HPDE6-E6E7 (cell line): Measurements from ENCODE around the gene IDH3A.

Source experiments
- DNase-seq: peaks from one replicate; pipeline ENCODE4 v3.0.0; 2011; ENCODE audit warnings: missing footprints; ENCODE audit errors: extremely low spot score

Gene IDH3A

DNA sequence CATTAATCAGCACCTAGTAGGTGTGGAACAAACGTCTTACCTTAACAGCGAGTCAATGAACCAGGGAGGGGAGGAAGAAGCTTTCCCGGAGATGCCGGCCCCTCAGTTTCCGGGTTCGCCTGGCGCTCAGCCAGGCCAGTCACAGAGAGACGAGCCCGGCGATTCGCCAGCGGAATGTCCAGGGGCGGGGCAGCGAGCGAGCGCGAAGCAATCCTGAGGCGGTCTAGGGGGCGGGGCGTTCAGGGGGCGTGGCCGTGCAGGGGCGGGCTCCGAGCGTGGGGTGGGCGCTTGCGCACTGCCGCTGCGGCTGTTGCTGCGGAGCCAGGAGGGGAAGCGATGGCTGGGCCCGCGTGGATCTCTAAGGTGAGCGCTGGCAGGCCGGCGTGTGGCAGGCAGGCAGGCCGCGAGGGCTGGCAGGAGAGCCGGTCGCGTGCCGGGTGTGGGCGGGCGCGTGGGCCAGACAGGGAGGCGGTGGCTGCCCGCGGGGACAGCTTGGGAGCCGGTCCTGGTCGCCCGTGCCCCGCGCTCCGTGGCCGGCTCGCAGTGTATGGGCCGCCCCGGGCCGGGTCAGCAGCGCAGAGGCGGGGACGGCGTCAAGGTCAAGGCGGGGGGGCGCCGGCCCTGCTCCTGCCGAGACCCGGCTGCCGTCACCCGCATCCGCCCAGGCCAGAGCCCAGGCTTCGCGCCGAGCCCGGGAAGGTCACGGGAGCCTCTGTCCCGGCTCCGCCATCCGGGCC, at the start of gene IDH3A:
Gene IDH3A, plus strand, starts transcription at position 295 of the 737 bp plus-strand sequence. Its CDS starts 42 bp downstream, at position 337.
- peak; percentile 86 for DNase-seq

DNA sequence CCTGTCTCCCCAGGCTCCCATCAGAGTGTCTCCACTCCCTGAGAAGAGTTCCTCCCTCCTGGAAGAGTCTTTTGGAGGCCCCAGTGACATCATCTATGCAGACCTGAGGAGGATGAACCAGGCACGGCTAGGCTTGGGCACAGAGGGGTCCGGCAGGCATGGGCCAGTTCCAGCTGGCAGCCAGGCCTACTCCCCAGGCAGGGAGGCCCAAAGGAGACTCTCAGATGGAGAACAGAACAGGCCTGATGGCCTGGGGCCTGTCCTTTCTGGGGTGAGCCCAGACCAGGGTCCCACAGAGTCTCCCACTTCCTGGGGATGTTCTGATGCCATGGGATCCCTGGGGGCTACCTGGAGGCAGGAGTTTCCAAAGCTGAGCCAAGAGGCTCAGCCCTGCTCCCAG, 48.3 kb upstream of the IDH3A start:
- DNase-seq = no peak

DNA sequence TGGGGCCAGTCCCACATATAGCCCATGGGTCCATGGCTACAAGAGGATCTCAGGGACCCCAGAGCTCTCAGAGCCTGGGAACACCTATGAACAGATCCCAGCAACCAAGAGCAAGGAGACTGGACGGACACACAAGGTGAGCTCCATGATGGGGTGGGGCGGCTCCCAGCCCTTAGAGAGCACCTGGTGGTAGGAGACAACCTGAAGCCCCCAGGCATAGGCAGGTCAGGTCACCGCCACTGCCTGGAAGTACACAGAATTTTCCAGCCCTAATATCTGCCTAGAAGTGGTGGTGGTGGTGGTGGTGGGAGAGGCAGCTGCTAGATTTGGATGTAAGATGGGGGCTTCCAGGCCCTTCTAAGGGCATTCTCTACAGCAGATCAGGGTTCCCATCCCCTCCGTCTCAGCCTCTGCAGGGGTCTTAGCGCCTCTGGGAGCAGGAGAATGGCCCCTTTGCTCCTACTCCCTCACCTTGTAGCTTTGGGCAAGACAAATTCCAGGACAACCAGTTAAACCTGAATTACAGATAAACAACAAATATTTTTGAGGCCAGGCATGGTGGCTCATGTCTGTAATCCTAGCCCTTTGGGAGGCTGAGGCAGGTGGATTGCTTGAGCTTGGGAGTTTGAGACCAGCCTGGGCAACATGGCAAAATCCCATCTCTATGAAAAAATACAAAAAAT, 47.6 kb upstream of the IDH3A start:
- DNase-seq = no peak

DNA sequence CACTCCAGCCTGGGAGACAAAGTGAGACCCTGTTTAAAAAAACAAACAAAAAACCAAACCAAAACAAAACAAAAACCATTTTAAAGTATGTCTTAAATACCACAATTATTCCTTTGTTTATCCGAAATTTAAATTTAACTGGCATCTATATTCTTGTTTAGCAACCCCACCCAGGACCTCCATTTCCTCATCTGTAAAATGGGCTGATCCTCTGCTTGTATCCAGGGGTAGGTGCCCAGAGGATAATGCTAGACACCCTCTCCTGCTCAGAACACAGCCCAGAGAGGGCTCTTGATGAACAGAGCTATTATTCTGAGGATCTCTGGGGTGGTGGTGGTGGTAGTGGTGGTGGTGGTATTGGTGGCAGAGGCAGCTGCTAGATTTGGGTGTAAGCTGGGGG, 47.0 kb upstream of the IDH3A start:
- no peak for DNase-seq

DNA sequence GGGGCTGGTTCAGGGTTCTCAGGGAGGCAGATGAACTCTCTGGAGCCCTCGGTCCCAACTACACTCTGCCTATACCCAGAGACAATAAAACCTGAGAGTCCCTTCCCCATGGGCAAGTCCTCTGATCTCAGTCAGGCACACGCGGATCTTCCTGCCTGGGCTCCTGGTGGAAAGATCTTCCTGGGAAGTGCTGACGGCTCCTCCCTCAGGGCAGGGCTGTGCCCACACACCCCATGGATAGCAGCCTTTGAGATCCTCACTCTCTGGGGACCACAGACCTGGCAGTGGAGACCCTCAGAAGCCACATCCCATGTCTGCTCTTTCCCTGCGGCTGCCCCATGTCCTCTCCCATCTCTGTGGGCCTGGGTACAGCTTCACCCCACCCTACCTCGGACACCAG, 46.4 kb upstream of the IDH3A start:
- no peak for DNase-seq

DNA sequence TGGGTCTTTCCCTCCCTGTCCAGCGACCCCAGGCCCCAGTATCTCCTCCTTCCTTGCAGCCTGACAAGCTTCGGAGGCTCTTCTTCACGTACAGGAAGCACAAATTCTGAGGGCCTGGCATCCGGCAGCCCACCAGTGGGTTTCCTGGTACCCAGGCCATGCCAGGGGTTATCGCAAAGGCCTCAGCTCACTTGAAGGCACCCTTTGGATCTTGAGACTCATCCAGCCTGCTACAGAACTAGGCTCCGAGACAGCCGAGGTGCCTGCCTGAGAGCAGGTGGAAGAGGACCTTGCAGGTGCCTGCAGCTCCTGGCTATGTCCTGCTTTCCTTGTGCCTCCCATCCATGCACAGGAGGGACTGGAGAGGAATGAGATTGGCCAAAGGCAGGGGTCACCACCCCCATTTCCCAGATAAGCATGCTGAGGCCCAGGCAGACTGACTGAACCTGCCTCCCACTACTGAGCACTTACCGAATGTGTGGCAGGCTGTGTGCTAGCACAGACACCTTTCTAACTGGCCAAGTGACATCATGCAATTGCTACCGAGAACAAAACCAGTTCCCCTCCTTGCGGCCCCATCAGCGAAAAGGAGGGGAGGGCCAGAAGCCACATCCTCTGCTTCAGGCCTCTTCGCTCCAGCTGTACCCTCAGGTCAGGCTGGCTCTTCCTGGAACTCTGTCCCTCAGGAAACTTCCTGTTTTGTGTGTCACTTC, 45.6 kb upstream of the IDH3A start:
- DNase-seq = no peak

DNA sequence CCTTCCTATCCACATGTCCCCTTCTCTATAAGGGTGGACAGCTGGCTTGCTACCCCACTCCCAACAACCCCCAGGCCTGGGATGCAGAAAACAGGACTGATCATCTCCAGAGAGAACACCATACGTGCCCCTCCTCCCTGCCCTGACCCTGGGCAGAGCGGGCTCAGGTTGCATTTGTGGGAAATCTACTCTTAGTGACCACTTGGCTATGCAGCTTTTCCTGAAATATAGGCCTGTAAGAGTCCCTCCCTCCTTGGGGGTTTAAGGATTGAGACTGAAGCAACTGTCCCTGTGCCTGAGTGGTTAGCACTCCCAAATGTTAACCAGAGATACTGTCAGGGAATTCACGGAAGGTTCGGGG, 45.1 kb upstream of the IDH3A start:
- no peak for DNase-seq

DNA sequence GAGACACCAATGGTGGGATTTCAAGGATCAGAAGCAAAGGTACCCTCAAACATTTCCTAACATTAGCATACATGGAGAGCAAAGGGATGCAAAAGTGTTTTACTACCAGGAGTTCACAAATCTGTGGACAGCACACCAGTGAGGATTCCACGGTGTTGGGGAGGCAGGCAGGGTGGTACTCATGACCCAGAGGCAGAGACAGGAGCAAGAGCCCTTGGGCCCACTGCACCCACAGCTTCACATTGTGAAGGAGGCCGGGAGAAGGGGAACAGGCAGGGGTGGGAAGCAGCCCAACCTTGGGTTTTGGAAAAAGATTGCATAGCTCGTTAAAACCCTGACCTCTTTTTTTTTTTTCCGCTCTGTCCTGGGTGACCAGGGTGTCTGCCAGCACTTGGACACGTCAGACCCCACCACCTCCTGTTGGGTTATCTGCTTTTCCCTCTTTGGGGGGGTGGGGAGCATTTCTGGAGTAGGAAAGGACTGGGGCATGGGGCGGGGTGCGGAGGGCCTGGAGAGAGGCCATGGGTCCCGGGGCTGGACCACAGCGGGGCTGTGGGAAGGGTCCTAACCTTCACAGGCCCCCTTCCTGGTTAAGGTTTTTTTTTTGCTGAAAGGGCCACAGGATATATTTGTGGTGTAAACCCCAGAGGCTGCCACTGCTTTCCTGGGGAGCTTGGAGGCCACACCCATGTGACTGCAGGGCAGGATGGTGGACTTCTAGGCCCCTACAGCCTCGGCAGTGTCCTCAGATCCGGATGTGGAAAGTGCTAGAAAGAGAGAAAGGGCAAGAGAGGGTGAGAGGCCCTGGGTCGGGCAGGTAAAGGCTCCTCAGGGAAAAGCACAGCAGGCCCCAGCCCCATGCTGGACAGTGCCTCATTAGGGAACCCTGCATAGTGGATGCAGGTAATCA, 44.3 kb upstream of the IDH3A start:
- no peak for DNase-seq

DNA sequence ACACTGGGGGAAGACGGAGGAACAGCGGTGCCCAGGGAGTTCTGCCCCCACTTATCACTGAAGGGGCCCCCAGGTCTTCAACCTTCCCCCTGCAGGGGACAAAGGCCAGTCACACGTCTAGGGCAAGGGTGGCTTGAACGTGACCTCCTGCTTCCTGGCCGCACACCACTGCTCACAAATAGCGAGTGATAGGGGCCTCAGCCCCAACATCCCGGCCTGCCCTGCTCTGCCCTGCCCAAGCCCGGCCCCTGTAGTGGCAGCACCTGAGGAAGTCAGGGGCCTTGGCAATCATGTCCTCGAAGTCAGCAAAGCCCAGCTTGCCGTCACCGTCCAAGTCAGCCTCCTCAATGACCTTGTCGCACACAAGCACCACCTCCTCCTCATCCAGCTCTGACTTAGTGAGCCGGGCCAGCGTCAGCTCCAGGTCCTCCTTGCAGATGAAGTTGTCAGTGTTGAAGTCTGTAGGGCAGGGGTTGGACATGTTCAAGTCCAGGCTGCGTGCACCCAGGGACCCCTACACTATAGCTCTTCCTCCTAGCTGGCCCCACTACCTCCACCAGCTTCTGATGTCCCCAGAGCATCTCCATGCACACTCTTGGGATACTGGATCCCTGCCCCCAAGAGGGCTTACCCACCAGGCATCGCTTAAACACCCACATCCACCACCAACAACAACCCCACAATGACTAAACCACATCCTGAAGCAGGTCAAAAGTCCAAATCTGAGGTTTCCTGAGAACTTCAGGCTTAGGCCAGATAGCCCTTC, 43.5 kb upstream of the IDH3A start:
- no peak for DNase-seq

DNA sequence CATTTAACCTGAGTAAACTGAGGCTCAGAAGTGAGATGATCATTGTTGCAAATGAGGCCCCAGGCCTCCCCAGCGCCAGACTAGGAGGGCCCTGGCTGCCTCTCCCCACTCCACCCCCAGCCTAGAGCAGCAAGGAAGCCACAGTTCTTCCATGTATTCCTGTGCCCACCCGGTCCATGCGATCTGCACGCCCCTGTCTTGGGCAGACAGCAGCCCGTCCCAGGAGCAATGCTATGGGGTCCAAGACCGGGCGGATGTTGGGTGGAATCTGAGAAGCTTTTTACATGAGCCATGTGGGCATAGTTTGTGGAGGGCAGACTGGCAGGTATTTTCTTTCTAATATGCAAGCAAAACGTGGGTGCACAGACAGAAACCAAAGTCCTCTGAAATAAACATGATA, 41.7 kb upstream of the IDH3A start:
- no peak for DNase-seq

DNA sequence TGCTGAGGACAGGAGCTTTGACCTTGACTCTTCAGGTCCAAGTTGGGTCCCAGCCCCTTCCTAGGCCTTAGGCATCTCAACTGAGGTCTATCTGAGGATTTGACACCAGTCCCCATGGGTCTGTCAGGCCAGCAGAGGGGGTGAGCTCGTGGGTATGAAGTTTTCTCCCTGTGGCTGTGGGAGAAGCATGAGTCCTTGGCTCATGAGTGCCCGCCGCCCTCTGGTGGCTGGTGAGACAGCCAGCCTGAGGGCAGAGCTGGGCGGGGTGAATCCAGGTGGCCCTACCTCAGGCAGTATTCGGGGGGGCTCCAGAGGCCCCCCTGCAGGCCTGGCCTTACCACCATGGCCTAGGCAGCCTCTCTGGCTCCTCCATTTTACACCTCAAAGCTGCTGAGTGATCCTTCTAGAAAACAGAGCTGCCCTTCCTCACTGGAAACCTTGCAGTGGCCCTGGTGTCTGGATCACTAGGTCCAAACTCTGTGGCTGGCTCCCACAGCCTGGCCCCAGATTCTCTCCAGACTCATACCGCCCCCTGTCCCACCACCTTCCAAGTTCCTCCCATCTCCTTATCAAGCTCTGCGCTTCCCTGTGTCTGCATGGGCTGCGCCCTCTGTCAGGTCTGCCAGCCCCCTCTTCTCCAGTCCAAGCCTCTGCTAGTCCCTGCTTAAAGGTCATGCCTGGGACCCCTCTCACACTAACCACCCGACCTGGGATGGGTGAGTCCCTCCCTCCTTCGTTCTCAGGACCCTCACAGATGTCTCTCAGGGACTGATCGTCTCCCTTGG, 40.7 kb upstream of the IDH3A start:
- DNase-seq = peak; percentile 75

DNA sequence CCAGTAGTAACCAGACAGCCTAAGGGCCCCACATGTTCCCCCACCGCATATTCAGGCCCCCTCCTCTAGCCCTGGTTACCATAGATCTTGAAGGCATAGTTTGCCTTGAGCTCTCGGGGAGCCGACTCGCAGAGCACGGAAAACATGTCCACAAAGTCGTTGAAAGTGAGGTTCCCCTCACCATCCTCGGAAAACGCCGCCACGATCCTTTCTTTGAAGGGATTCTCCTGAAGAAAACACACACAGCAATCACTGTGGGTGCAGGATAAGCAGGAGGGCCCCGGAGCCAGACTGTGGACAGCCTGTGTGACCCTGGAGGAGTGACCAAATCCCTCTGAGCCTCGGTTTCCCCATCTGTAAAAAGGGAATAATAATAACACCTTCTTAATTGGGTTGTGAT, 40.0 kb upstream of the IDH3A start:
- DNase-seq = no peak

DNA sequence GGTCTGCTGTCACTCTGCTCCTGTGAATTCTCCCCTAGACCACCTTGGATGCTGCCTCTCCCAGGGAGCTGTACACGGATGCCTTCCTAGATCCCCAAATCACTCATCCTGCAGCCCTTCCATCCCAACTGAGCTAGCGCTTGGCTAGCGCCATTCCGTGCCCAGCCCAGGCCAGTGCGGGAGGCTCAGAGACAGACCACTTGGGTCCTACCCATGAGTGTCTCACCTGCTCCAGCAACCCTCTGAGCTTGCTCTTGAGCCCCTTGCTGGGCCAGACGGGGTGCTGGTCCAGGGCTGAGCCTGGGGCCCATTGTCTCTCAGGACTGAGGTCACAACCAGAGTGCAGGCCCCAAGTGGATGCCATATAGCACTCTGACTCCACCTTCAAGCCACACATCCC, 39.1 kb upstream of the IDH3A start:
- no peak for DNase-seq

DNA sequence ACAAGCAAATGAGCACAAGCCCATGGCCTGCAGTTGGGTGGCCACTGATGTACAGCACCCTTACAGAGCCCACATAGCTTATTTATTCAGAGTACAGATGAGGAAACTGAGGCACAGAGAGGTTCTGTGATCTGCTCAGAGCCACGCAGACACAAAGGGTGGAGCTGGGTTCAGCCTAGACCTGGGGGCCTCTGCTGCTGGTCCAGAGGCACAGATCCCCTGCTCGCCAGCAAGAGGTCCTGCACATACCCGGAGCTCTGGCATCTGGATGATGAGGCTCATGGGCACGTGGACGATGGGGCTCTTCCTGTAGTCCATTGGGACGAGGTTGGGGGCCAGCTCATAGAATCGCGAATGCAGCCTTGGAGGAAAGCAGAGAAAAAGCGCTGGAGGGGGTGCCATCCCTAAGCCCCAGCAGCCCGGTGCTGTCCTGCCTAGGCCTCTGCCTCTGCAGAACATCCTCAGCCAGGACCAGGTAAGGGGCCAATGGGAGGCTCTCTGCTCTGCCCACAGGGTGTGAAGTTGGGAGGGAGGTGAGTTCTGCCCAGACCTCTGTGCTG, 38.2 kb upstream of the IDH3A start:
- no peak for DNase-seq

DNA sequence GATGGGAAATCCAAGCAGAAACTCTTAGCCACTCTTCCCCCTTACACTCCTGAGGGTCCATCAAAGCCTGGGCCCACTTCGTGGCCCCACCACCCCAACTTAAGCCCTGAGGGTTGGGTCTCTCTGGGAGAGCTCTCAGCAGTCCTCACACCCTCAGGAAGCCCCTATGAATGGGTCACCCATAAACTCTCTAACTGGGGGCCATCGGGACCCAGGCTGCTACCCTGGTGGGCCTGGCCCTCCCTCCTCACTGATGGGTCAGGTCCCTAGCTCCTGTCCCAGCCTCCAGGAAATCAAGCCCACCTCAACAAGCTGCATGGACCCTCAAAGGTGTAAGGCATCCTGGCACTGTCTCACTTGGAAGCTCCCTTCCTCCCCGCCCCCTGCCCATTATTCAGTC, 37.4 kb upstream of the IDH3A start:
- no peak for DNase-seq

DNA sequence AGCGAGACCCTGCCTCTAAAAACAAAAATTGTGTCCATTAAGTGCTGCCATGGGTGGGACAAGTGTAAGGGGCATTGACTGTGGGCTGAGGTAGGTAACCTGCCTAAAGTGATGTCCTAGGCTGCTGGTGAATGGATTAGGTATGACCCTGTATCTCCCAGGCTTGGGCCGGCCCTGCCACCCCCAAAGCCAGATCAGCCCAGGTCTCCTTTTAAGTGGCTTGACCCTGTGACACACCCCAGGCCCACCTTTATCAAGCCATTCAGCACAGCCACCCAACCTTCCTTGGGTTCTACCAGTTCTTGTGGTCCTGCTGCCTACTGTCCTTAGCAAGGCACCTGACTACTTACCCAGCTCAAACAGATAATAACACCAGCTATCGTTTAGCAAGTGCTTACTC, 36.6 kb upstream of the IDH3A start:
- no peak for DNase-seq

DNA sequence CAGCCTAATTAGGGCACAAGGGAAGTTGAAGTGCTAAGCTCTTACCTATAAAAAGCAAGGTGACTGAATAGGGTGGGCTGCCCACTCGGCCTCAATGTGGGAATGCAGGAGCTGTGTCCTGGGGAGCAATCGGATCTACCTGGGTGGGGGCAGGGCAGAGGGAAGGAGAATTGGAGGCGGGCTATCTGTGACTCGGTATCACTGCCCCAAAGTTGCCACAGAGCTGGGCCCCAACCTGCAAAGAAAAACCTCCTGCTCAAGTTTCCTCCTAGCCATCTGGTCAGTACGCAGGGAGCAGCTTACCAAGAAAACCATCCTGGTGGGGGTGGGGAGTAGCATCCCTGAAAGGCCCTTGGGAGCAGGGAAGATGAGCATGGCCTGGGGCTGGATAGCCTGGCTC, 28.6 kb upstream of the IDH3A start:
- DNase-seq = no peak

DNA sequence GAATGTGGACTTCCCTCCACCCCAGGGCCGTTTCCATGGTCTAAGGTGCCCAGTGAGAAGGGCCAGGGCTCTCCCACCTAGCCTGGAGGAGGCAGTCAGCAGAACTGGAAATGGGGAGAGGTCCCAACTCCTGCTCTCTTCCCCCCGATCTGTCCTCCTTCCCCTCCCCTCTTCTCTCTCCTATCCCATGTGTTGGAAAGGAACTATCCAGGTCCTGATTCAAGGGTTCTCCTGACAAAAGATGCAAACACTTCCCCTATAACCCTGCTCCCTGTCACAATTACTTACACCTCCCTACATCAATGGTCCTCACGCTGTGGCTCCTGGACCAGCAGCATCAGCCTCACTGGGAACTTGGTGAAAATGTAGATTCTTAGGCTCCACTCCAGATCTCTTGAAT, 23.9 kb upstream of the IDH3A start:
- DNase-seq = no peak

DNA sequence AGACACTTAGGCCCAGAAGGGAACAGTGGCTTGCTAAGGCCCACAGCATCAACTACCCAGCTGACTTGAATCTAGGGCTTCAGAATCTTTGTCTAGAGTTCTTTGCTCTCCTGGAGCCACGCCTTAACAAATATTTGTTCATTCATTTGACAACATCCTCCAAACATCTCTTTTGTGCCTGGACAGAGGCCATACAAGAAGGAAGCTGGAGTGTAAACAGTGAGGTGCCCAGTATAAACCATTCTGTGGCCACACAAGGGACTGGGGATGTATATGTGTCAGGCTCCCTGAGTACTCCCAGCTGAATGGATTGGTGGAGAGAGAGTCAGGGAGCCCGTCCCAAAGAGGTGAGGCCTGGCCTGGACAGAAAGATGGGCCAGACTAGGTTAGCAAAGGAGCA, 21.3 kb upstream of the IDH3A start:
- no peak for DNase-seq
